SK-N-SH (cell line): ENCODE data around the gene CENPV. TPM values are rescaled to one million over a fixed set of nuclear protein-coding genes. Genes with fewer than 3 reads are reported as not detected.

Experiments used
- CTCF ChIA-PET: fragments of 300-600, 350-600 bp; formaldehyde crosslinking; extraction: SDS; loops from one replicate; lab custom pipeline; 2021; lab: Yijun Ruan, JAX
- POLR2A ChIA-PET: fragments of 350-600 bp; sonication (Branson Sonifier 250); formaldehyde crosslinking; extraction: SDS; loops from one replicate; lab custom pipeline; 2020; ENCODE audit warnings: antibody characterized with exemption, inconsistent platforms; lab: Yijun Ruan, JAX
- DNase-seq: peaks from one replicate; pipeline ENCODE4 v3.0.0; 2012
- H2AFZ ChIP-seq: fragments of 200-600 bp; sonication (generic); 2 replicates; pipeline ENCODE4 v1.8.1; 2016; ENCODE audit warnings: antibody characterized with exemption, mild to moderate bottlenecking, low read depth
- H3F3A ChIP-seq: fragments of 200-600 bp; sonication (generic); replicated peaks from 2 replicates; pipeline ENCODE3; 2016; ENCODE audit warnings: antibody characterized with exemption, mild to moderate bottlenecking; ENCODE audit not compliant: insufficient read depth
- H3K27ac ChIP-seq, 2 experiments: fragments of 200-500 bp in 1 of 2; fragments of 200-600 bp in 1 of 2; sonication (Bioruptor generic) in 1 of 2; sonication (generic), shearing (Covaris generic) in 1 of 2; 2 replicates each; pipeline versions ENCODE4 v1.5.1 to v1.6.1; 2014 to 2016; ENCODE audit warnings: low read depth in 2 of 2, inconsistent platforms in 1 of 2, low read length in 1 of 2, mild to moderate bottlenecking in 1 of 2, mixed read lengths in 1 of 2
- H3K27me3 ChIP-seq: fragments of 200-600 bp; sonication (generic), shearing (Covaris generic); 2 replicates; pipeline ENCODE4 v1.6.1; 2016; ENCODE audit warnings: mixed run types; ENCODE audit not compliant: insufficient read depth
- H3K36me3 ChIP-seq, 2 experiments: fragments of 200-500 bp in 1 of 2; fragments of 200-600 bp in 1 of 2; sonication (Bioruptor generic) in 1 of 2; sonication (generic) in 1 of 2; replicated peaks in 1 of 2; 2 replicates each; pipeline versions ENCODE3 to v1.5.1; 2014 to 2016; ENCODE audit warnings: low read length in 1 of 2, mild to moderate bottlenecking in 1 of 2; ENCODE audit not compliant: insufficient read depth in 2 of 2, control insufficient read depth in 1 of 2
- H3K4me1 ChIP-seq, 2 experiments: fragments of 200-500 bp in 1 of 2; fragments of 200-600 bp in 1 of 2; sonication (Bioruptor generic) in 1 of 2; sonication (generic), shearing (Covaris generic) in 1 of 2; 2 replicates each; pipeline versions ENCODE4 v1.5.1 to v1.6.1; 2014 to 2016; ENCODE audit warnings: low read depth in 1 of 2, low read length in 1 of 2, mixed run types in 1 of 2; ENCODE audit not compliant: insufficient read depth in 2 of 2, control insufficient read depth in 1 of 2
- H3K4me2 ChIP-seq: fragments of 200-600 bp; sonication (generic), shearing (Covaris generic); 2 replicates; pipeline ENCODE4 v1.6.1; 2017; ENCODE audit warnings: mixed run types
- H3K4me3 ChIP-seq, 2 experiments: fragments of 200-500 bp in 1 of 2; fragments of 200-600 bp in 1 of 2; sonication (Bioruptor generic) in 1 of 2; sonication (generic), shearing (Covaris generic) in 1 of 2; 2 replicates each; pipeline versions ENCODE4 v1.5.1 to v1.8.1; 2014 to 2016; ENCODE audit warnings: low read depth in 2 of 2, inconsistent platforms in 1 of 2, low read length in 1 of 2, mild to moderate bottlenecking in 1 of 2, mixed read lengths in 1 of 2, moderate library complexity in 1 of 2
- H3K79me2 ChIP-seq: fragments of 200-600 bp; sonication (generic); 2 replicates; pipeline ENCODE4 v1.8.1; 2017; ENCODE audit warnings: mild to moderate bottlenecking; ENCODE audit not compliant: insufficient read depth
- H3K9ac ChIP-seq: fragments of 200-600 bp; sonication (generic); 2 replicates; pipeline ENCODE4 v1.6.1; 2017; ENCODE audit warnings: mixed run types
- H3K9me2 ChIP-seq: fragments of 200-600 bp; sonication (generic); 2 replicates; pipeline ENCODE4 v1.6.1; 2017; ENCODE audit warnings: mixed run types
- H3K9me3 ChIP-seq: fragments of 200-600 bp; sonication (generic); 2 replicates; pipeline ENCODE4 v1.6.1; 2017; ENCODE audit warnings: mixed run types, mild to moderate bottlenecking, moderate library complexity
- H4K20me1 ChIP-seq: fragments of 200-600 bp; sonication (generic); 2 replicates; pipeline ENCODE4 v1.6.1; 2017; ENCODE audit warnings: mild to moderate bottlenecking, mixed run types; ENCODE audit not compliant: insufficient read depth
- FOSL2 ChIP-seq: IDR thresholded peaks from 2 replicates; pipeline ENCODE4 v1.4.0; 2012; ENCODE audit warnings: low read depth, mild to moderate bottlenecking, moderate library complexity, borderline replicate concordance
- GATA2 ChIP-seq: sonication (generic); formaldehyde crosslinking; IDR thresholded peaks from 2 replicates; pipeline ENCODE4 v1.5.0; 2020; ENCODE audit warnings: mild to moderate bottlenecking, missing genetic modification reagents
- JUND ChIP-seq: IDR thresholded peaks from 2 replicates; pipeline ENCODE4 v1.4.0; 2012
- MEF2A ChIP-seq: IDR thresholded peaks from 2 replicates; pipeline ENCODE4 v1.4.0; 2012; ENCODE audit warnings: low read depth, borderline replicate concordance
- NFIC ChIP-seq: IDR thresholded peaks from 2 replicates; pipeline ENCODE4 v1.4.0; 2012; ENCODE audit warnings: borderline replicate concordance
- RXRA ChIP-seq: IDR thresholded peaks from 2 replicates; pipeline ENCODE4 v1.4.0; 2012; ENCODE audit warnings: low read depth, mild to moderate bottlenecking, borderline replicate concordance
- SIN3A ChIP-seq: IDR thresholded peaks from 2 replicates; pipeline ENCODE4 v1.6.1; 2012; ENCODE audit warnings: low read depth, mild to moderate bottlenecking, low read length, moderate library complexity, borderline replicate concordance
- TCF12 ChIP-seq: IDR thresholded peaks from 2 replicates; pipeline ENCODE4 v1.4.0; 2012
- YY1 ChIP-seq: IDR thresholded peaks from 2 replicates; pipeline ENCODE4 v1.4.0; 2012; ENCODE audit warnings: low read depth, mild to moderate bottlenecking
- WGBS: methylation state at CpG from one replicate; pipeline ENCODE4 v1.1.6; 2017; ENCODE audit warnings: low lambda C conversion rate; 5-methylcytosine and 5-hydroxymethylcytosine counted together
- polyA plus RNA-seq, 3 experiments: library from polyadenylated mRNA; depleted of rRNA; stranded (reverse); fragments of >200 nt; gene quantifications; 2 replicates each; pipeline ENCODE4 v1.2.3, GENCODE V29; 2012
- TF ChIP-seq, protein P1 (sequence below): fragments of 150-350 bp; IDR thresholded peaks from 2 replicates; pipeline ENCODE4 v1.6.1; 2017; ENCODE audit warnings: antibody characterized with exemption, low read length, low read depth, borderline replicate concordance

CENPV gene
- polyA plus RNA-seq, 1 of the 3 experiments (the other 2 are of a cell fraction) = 92.3 TPM

DNA sequence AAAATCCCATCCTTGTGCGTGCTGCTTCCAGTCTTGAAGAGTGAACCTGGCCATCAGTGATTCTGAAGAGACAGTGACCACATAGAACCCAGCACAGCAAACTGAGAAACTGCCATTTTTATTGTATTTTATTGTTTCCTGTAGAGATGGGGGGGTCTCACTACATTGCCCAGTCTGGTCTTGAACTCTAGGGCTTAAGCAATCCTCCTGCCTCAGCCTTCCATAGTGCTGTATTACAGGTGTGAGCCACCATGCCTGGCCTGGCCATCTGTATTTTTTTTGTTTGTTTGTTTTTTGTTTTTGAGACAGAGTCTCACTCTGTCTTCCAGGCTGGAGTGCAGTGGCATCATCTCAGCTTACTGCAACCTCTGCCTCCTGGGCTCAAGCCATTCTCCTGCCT is 13.9 kb downstream of the CENPV start:
- H3K27me3 ChIP-seq = no peaks in the 10 kb centered on the region
- no peak overlapping the region for H3K4me3 ChIP-seq
- H3K79me2 ChIP-seq = no peaks in the 10 kb centered on the region
- H4K20me1 ChIP-seq = no peaks in the 10 kb centered on the region
- DNase-seq = no peak
- no peak overlapping the region for H3K4me2 ChIP-seq
- H3K9me3 ChIP-seq = no peaks in the 10 kb centered on the region
- WGBS = 100% methylated on average over 1 of the region's 1 CpG
- ChIA-PET POLR2A (no interaction called here), CTCF (no interaction called here)
- H3K4me1 ChIP-seq = no peaks in the 10 kb centered on the region
- no peak overlapping the region for H3K9ac ChIP-seq
- H3K27ac ChIP-seq = no peak overlapping the region
- H3F3A ChIP-seq = peaks cover 23% of the 10 kb centered on the region
- no peak overlapping the region for H2AFZ ChIP-seq
- H3K9me2 ChIP-seq = no peaks in the 10 kb centered on the region
- peaks cover 4 to 14% of the 10 kb centered on the region in 2 experiments for H3K36me3 ChIP-seq
- TF ChIP-seq YY1 = no peak
- no peak for TF ChIP-seq MEF2A
- TF ChIP-seq TCF12 = no peak
- TF ChIP-seq JUND = no peak
- no peak for TF ChIP-seq RXRA
- TF ChIP-seq GATA2 (CRISPR knock-in tag) = no peak

DNA sequence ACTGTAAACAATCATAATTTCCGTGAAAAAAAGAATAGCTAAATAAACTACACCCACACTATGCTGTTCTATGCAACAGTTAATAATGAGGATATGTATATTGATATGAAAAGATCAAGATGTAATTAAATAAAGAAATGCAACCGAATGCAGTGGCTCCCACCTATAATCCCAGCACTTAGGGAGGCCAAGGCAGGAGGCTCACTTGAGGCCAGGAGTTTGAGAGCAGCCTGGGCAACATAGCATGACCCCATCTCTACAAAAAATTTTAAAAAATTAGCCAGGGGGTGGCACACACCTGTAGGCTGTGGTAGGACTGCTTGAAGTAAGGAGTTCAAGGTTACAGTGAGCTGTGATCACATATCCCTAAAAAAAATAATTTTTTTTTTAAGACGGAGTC is 14.9 kb downstream of the CENPV start:
- Histone ChIP-seq H3K27me3 (no peaks in the 10 kb centered on the region), H2AFZ (no peak overlapping the region), H3K27ac (no peak overlapping the region), H3K9me2 (no peaks in the 10 kb centered on the region), H4K20me1 (no peaks in the 10 kb centered on the region), H3K9me3 (no peaks in the 10 kb centered on the region), H3K9ac (no peak overlapping the region), H3K4me1 (no peaks in the 10 kb centered on the region), H3K4me3 (no peak overlapping the region), H3K36me3 (peaks cover 0 to 10% of the 10 kb centered on the region in 2 experiments), H3F3A (peaks cover 14% of the 10 kb centered on the region), H3K79me2 (no peaks in the 10 kb centered on the region), H3K4me2 (no peak overlapping the region)
- ChIA-PET CTCF (interaction anchor here (0.9 to 1.4 kb wide), 5 partner anchors 10 to 47 kb away, joined by 3 to 4 read pairs (median 3); no protein-coding TSS in a partner anchor), POLR2A (no interaction called here)
- DNase-seq = no peak
- TF ChIP-seq, protein P1, sequence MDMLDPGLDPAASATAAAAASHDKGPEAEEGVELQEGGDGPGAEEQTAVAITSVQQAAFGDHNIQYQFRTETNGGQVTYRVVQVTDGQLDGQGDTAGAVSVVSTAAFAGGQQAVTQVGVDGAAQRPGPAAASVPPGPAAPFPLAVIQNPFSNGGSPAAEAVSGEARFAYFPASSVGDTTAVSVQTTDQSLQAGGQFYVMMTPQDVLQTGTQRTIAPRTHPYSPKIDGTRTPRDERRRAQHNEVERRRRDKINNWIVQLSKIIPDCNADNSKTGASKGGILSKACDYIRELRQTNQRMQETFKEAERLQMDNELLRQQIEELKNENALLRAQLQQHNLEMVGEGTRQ = no peak
- TF ChIP-seq SIN3A = no peak
- WGBS = 91% methylated on average over 3 of the region's 3 CpGs

DNA sequence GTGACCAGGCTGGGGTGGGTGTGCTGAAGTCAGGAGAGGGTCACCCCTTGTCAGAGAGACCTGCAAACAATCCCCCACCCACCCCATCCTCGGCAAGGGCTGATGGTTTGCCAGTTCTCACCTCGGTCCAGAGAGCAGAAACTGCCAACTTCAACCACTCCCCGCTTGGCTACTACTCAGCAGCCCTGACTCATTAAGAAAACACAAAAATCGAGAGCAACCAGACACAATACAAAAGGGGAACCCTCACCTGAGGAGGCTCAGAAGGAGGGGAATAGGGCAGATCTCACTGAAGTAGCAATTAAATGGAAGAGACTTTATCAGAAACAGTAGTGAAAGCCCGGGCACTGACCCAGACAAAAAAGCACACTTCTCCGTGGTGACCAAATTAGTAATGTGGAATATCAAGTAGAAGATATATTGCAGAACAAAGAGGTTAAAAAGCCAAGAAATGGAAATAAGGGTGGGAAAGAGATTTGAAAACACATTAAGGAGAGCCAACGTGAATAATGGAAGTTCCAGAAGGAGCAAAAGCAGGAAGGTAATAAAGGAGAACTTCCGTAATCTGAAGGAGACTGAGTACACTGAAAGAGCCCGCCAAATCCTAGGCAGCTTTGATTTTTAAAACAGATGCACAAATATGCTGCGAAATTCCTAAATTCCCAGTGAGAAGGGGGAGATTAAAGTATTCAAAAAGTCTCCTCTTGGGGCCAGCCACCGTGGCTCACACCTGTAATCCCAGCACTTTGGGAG is 23.6 kb downstream of the CENPV start:
- no peaks in the 10 kb centered on the region for H4K20me1 ChIP-seq
- peaks cover 0 to 9% of the 10 kb centered on the region in 2 experiments; a peak in 1 of 4 replicates for H3K4me1 ChIP-seq
- 0 out of 4 replicates have a peak overlapping the region, but pooled peaks of 1 of the 2 experiments have one; percentile 5 for H3K27ac ChIP-seq
- no peaks in the 10 kb centered on the region for H3K9me2 ChIP-seq
- H3K9me3 ChIP-seq = no peaks in the 10 kb centered on the region
- peaks cover 7% of the 10 kb centered on the region for H3F3A ChIP-seq
- H3K79me2 ChIP-seq = no peaks in the 10 kb centered on the region
- no peak overlapping the region for H2AFZ ChIP-seq
- no peak overlapping the region for H3K4me3 ChIP-seq
- peak overlapping the region; percentile 9; the same call in 1 of the 2 replicates for H3K4me2 ChIP-seq
- H3K27me3 ChIP-seq = no peaks in the 10 kb centered on the region
- H3K36me3 ChIP-seq = peaks cover 4 to 11% of the 10 kb centered on the region in 2 experiments
- no peak for DNase-seq
- CTCF ChIA-PET = interaction anchor here (1.2 kb wide), 1 partner anchor 13 kb away, joined by 3 read pairs; no protein-coding TSS in a partner anchor
- 71% methylated on average over 9 of the region's 11 CpGs for WGBS
- POLR2A ChIA-PET = no interaction called here
- no peak overlapping the region for H3K9ac ChIP-seq
- 0 out of 2 replicates have a peak, but pooled peaks have one; percentile 5 for TF ChIP-seq TCF12
- peak; percentile 34; the same call in 1 of the 2 replicates for TF ChIP-seq NFIC
- TF ChIP-seq FOSL2 = peak; percentile 58; the same call in 1 of the 2 replicates
- TF ChIP-seq SIN3A = no peak
